NCI-H1048 (cell line): ENCODE measurements around the gene GMDS.

ENCODE experiments used
- DNase-seq: peaks from one replicate; lab custom pipeline; 2025; lab: John Stamatoyannopoulos, UW

The GMDS gene

DNA sequence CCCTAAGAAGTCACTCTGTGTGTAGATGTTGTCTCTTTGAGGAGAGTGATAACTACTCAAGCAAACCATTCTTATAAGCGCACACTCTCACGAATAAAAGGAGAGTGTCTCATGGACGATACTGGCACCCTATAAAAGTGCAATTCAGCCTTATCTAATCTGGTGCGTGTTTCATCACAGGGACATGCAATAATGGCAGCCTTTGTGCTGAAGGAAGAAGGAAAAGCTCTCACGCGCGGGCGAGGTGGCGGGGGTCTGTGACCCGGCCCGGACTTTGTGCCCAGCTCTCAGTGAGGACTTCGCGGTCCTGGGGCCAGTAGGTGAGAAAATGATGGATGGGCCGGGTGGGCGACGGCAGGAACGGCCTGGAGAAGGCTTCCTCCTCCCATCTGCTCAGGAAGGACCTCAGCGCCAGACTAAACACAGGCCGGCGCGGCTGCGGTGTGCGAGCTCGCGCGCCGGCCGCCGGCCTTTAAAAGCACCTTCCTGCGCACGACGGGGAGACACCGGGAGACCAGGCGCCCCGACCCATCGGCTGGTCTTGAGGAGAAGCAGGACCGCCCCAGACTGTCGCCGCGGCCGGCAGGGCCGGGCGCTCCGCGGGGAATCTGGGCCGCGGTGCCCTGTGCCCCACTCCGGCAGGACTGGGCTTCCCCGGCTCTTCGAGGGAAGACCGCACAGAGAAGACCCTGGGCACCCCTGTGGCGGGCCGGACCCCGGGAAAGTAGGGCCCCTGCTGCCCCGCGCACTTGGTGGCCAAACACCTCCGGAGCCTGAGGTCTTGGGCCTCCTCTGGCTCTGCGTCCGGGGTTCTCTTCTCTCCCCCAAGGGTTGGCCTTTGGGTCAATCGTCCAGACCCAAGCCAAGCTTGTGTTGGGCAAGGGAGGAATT lies 644.0 kb downstream of the GMDS start:
- no peak for DNase-seq

DNA sequence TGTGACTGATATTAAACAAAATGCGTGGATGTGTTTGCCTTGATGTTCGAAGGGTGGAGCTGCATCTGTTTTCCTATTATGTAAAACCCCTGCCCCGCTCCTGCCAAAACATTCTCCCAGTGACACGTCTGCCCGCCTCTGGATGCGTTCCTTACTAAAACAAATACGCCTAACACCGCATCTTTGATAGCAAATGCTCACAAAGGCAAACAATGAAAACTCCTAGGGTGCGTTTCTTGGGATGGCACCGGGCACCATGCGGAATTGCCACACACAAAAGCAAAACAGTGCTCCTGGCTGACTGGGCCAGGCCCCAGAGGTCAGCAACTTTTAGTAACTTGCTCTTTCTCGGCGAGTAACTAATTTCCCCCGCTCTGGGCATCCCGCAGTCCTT lies 644.6 kb downstream of the GMDS start:
- DNase-seq, result no peak

DNA sequence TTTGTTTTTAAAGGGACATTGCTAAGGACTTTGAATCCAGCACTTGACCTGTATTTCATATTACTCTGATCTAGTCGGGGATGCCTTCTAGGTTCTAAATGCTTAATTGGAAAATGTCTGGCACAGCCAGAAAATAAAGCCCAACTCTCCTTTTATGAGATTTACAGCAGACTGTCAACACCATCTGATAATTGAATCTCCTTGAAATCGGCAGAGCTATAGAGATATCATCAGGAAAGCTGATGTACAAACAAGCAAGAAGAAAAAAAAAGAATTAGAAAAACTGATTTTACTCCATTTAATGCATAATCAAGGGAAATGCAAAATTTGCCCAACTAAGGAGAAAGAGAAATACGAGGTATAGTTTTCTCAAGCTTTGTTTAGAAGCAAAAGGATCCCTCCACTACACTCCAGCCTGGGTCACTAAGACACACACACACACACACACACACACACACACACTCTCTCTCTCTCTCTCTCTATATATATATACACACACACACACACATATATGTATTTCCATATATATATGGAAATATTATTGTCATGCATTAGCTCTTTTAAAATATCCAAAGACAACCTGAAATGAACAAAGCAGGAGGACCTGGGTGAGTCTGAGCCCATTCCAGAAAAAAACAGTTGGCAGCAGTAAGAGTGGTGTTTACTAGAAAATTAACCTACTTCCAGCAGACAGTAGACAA lies 645.2 kb downstream of the GMDS start:
- DNase-seq, result no peak

DNA sequence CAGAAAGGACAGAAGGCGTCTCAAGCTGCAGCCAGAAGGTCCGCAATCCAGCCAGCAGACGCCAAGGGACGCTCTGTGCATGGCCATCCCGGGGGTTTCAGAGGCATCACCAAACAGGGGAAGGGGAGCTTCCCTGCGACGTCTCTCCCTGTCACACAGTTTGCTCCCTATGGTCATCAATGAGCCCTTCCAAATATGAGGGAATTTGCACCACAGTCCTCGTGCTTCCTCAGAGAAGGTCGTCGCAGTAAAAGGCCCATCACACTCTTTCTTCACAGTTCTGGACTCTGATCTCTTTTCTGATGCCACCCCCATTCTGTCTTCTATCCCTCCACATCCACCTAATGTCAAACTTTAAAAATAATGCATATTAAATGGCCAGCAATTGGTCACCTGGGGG lies 645.9 kb downstream of the GMDS start:
- no peak for DNase-seq

DNA sequence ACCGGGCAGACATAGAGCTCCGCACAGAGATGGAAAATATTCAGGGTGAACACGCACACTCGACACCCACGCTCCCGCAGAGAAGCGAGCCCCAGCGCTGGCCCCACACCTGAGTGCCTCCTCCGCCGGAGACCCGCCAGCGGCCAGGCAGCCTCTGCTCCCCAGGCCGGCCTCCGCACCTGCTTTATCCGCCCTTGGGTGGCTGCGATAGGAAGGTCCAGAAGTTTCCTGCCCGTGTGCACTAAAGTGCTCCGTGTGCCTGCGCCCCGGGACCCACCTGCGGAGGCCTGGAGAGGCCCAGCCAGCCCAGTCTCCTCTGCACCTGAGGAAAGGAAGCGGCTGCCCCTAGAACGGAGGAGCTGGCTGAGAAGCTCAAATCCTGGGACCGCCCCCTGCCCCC lies 646.5 kb downstream of the GMDS start:
- no peak for DNase-seq

DNA sequence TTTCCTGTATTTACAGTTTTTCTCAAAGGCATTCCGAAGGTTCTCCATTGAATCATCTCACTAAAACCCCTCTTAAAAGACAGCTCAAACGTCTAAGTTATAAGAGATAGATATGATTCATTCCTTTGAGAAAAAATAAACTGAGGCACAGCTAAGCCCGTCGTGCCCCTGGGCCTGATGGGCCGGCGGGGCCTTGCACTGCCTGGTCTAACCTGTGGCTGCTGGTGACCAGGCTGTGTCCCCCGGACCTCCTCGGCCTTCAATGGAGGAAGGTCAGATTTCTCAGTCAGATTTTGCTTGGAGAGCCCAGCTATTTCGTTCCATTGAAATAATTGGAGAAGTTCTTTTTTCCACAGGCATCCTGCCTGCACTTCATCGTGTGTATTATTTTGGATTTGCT lies 647.0 kb downstream of the GMDS start:
- no peak for DNase-seq

DNA sequence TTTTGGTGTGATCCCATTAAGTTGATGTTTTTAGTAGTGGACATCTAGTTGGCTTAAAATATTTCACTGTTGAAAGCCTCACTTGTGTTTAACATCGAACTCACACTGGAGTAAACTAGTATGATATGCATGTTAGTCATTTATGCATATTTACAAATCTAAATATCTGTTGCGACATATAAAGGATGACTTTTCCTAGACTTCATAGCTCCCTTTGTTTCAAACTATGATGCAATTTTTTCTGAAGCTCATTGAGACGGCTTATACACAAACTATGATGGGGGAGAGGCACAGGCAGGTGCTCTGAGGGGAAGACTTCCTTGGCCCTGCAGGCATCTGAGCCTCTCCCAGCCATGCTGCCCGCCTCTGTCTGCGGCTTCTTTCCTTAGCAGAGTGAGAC lies 647.5 kb downstream of the GMDS start:
- no peak for DNase-seq

DNA sequence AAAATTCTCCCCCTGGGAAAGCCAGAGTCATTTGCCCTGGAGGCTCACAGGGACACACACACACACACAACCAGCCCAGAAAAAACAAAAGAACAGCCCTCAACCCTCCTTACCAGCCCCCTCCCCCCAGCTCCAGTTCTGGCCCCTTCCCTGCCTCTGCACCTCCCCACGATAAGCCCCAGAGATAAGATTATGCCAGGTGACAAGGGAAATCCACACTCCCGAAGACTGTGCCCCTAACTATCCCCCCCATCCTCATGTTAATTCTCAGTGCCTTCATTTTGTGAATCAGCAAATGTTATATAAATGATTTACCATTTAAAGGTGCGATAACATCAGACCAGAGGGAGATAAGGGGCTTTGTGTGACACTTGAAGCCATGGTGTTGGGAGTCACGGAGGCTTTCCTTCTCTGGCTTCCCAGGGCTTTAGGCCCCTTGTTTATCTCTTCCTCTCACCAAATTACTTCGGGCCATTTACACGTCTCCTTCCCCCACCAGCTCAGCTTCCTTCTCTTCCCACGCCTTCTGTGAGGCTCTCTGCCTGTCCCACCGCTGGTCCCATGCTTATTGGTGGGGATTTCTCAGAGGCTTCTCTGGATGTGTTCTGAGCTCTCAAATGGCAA lies 648.2 kb downstream of the GMDS start:
- no peak for DNase-seq

DNA sequence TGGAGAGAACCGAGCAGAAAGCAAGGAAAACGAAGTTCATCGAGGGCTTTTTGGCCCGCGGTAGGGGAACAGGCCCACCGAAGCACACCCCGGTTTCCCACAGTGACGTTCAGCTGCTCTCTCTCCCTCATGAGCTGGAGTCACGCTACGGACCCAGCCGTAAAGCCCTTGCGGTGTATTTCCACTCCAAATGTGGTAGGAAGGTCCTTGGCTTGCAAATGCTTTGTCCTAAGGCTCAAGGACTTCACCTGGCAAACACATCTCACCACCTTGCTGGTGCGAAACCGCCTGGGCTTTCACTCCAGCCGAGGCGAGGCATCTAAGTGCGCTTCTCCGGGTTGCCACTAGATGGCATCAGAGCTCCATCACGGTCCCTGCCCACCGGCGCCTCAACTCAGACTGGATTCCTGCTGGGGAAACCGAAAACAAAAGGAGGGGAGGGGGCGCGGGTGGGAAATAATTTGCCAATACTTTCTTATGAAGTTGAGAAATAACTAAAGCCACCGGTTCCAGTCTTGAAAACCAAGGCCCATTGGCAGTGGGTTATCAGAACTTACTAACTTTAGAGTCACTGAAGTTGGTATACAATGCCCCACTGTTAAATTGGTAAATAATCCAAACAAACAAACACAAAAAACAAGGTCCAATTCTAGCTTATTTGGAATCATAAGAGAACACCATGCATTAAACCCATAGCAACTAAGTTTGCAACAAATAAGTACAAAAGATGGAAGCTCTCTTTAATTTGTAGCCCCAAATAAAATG lies 649.1 kb downstream of the GMDS start:
- DNase-seq, result no peak

DNA sequence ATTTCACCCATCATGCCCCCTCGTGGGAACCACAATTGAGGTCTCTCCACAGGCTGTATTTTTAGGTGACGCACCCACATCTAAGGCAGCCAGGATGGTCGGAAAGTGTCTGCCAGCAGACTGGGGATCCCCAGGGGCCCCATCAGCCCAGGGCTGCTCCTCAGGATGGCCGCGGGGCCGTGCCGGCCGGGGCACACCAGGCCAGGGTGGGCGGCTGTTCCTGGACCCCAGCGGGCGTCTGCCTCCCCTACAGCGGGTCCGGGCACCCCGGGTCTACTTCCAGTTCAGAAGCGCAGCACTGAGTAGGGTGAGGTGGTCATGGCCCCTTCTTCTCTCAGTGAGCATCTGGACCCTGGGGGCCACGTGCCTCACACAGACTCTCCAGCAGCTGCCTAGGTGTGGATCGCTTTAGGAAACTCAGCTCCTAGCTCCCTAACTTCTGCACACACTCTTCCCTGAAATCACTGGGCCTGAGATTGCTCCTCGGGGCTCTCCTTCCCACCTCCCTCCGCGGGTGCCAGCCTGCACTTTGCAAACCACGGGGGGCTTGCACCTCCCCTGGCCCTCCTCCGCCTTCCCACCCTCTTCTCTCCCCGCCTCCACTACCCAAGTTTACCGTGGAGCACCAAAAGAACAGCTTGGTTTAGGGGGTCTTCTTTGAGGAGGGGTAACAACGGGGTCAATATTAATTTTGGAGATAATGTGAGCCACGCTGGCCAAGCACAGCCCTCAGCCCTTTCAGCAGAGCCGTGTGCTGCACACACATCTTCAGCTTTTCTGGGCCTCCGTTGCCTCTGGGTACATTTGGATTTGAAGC lies 649.9 kb downstream of the GMDS start:
- DNase-seq, result no peak

DNA sequence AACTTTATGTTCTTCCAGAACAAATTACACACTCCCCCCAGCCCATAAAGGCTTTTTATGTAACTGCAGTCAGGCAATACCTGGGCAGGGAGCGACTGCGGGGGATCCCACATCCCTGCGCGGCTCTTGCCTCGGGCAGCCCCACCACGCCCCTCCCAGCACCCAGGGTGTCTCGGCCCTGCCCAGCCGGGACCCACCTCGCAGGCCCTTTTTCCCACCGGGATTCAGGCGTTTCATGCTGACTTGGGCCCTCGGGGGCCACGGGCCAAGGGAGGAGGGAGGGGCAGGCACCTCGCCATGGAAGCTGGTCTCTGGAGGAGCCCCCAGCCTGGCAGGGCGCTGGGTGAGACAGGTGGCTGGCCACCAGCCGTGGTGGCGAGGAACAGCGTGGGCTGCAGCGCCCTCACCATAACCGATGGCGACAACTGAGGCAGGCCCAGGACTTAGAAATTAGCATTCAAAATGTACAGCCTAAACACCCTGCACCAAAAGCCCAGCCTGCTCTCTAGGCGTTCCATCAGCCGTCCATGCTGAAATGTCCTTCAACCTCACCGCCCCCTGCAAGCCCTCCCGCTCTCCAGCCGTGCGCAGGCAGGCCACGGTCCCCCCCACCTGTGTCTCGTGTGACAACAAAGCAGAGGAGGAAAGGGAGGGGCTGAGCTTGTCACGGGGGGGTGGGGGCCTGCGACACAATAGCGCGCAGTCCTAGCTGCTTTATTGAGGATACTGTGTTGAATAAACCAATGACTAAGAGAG lies 650.8 kb downstream of the GMDS start:
- DNase-seq, result no peak

DNA sequence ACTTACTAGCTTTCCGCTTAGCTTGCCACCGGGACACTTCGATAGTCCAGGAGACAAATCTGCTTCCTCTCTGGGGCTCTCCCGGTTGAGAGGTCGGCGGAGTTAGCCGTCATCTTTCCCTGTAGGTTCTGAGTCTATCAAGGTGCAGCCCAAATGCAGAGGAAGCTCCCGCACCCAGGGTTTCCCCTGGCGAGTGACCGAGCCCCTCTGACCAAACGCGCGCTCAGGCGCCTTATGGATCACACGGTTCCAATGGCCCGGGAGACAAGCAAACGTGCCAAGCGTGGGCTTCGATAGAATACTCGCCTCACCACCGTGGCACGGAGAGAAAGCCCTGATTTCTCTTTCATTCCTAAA lies 651.5 kb downstream of the GMDS start:
- DNase-seq, result no peak

DNA sequence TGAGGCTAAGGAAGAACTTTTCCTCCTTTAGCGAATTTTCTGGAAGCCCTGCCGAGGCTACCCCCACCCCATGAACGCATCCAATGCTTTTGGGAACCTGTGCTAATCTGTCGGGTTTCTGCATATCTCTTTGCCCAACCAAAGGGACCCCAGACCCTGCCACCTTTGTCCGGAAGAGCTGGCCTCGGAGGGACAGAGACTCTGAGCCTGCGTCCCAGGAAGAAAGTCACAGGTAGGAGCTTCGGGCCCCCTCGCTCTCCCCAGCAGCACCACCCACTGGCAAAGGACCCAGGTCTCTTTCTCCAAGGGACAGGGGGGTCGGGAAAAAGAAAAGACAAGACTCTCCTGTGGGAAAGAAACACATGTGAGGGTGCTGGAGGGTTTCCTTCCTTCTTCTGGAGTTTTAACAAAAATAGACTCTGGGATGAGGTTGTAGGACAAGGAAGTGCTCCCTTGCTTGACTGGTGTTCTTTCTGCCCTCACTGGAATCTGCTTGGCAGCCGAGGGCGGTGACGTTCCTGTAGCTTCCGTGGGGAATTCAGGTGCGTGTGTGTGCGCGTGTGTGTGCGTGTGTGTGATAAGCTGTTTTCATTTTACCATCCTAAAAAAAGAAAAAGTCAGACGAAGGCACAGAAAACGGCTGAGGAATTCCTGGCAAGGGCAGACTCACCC lies 652.0 kb downstream of the GMDS start:
- DNase-seq, result no peak

DNA sequence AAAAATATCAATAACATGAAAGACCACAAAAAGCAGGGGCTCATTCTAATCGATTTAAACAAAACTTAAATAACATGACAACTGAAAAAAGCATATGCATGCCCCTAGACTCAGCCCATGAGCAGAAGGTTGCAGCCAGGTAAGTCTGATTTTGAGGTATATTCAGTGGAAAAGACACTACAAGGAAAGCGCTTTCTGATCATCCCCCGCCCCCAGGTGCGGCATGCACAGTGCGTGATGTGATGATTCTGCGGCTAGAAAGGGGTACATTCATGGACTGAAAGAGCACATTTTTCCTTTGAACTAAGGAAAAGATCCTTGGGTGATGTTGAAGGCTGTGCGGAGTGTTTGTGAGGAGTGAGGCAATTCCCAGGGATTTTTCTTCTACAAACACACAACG lies 652.6 kb downstream of the GMDS start:
- no peak for DNase-seq

DNA sequence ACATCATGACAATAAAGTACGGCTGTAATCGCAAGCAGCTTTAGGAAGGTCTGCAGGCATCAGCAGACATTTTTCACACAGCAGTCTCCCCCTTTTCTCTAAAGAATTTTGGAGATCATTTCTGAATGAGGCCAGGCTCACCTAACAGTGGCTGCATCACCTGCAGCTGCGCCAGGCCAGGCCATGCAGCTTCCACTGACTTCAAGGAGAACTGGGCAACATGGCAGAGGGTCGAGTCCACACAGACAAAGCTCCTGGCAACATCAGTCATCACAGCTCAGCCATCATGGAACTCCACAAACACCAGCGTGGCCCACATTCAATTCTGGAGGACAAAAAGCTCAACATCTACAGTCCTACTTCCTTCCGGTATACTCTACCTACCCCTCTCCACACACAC lies 653.5 kb downstream of the GMDS start:
- DNase-seq, result no peak

DNA sequence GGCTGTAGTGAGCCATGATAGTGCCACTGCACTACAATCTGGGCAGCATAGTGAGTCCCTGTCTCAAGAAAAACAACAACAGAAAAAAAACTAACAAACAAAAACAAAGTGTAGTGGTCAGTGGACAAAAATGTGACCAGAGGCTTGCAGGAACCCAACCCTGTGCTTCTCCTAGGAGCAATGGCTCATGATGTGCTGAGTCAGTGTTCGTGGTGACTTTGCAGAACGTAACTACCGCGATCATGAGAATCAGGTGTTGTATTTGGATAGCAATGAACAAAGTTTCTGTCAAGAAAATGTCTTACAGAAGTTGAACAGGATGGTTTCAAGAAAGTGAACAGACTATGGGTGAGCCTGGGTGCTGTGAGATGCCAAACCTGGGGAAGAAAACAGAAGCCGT lies 654.2 kb downstream of the GMDS start:
- DNase-seq, result no peak

DNA sequence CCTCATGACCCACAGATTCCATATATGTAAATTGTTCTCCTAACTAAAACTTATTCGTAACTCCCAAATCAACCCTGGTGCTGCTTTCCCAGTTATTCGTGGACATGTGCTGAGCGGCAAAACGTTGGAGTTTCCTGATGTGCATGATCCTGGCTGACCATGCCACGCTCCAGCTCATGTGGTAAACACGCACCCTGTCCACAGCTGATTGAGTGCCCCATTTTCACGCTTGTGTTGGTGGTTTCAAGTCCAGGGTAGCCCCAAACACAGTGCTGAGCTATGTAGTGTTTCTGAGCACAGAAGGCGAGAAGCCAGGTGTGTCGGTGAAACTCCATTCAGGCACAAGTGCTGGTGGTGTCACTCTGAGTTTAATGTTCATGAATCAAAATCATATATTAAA lies 654.8 kb downstream of the GMDS start:
- DNase-seq, result no peak

DNA sequence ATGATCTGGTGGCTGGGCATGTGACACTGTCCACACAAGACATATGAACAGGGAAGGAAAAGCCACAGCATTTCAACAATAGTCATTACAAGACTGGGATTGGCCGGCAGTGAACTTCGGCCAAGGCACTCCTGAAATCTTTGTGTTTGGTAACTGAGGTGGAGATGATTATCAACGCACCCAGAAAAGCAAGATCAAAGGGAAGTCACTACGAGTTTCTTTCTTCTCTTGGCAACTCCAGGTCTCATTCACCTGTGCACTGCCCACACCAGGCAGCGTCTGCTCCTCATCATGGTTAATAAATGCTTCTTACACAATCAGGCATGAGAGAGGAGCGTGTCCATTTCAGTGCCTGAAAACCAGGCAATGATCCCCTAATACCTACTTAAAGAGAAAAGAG lies 656.2 kb downstream of the GMDS start:
- no peak for DNase-seq

DNA sequence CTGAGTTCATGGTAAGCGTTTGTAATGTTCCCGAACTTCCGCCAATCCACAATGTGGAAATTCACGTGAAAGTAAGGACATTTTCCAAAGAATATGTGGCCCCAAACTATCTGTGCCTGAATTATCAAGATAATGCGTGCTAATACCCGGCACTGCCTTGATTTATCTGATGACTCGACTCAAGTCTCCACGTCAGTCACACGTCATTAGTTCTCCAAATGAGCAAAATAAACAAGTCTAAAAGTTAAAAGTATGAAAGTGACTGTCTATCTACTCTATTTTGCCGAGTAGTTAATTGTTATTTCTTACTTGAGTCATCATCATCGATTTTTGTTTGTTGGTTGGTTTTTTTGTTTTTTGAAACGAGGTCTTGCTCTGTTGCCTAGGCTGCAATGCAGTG lies 657.4 kb downstream of the GMDS start:
- no peak for DNase-seq

DNA sequence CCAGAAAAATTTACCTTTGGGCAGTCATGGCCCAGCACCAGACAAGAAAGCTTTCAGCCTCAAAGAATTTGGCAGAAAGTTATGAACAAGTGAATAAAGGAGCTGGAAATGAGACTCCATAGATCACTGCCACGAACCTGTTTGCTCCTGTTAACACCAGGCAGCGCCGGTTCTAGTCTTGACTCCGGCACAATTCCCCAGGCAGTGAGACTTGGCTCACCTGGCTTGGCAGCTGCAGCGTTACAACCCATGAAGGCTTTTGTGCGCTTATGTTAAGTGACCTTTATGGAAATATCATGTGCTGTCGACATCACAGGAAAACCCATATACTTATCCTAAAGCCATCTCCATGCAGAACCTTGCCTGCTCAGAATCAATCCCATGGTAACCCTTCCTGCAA lies 657.9 kb downstream of the GMDS start:
- DNase-seq, result no peak
